ENCODE results near the gene SLC50A1.

- TF ChIP-seq ZNF274 (IDR thresholded peaks at IDR 0.05; ENCODE audit: low read depth, low read length) (no peak), SUZ12 (IDR thresholded peaks at IDR 0.05; ENCODE audit: extremely low read depth, insufficient read depth, insufficient read length) (no peak), YY1 (IDR thresholded peaks at IDR 0.05; ENCODE audit: insufficient read depth, insufficient read length) (no peak)
These were observed 36.3 kb upstream of the SLC50A1 start for GRCh38 chr1:155099331-155099730.
